ENCODE results near the gene PHLDB1. TPM values are rescaled to one million over a fixed set of nuclear protein-coding genes. Genes with fewer than 3 reads are reported as not detected.

The PHLDB1 gene
- total RNA-seq, 1 experiment from 2014 or later = 48.7 TPM

- DNase-seq (ENCODE audit: low read depth) = no peak
Measured at GRCh38 chr11:118621784-118622375, 14.5 kb downstream of the PHLDB1 start.

- peak; percentile 85 for DNase-seq (ENCODE audit: low read depth)
Measured at GRCh38 chr11:118622376-118623268, 15.2 kb downstream of the PHLDB1 start.

- peak; percentile 66 for DNase-seq (ENCODE audit: low read depth)
Measured at GRCh38 chr11:118623269-118623655, 15.8 kb downstream of the PHLDB1 start.

DNA sequence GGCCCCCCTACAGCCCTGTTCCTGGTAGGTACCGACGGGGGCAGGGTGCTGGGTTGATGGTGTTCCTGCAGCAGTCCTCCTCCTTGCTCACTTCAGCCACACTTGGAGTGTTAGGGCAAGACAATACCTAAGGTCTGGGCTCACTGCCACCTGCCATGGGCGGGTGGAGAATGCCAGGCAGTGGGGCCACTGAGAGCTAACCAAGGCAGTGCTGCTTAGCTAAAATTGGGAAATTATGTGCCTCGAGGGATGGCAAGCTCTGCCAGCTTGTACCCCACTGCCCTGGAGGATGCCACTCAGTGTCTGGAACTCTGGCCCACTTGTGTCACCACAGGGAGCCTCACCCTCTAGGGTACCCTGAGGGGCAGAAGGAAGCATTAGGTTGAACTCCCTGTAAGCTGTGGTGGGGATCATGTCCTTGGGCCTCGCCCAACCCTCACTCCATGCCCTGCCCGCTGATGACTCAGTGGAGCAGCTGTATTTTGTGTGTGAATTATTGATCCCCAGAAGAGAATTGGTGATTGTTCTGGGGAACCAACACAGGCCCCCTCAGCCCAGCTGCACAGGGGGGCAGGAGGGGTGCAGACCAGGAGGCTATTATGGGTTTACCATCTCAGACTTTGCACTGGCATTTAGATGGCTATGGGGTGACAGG lies 17.7 kb downstream of the PHLDB1 start:
- DNase-seq (ENCODE audit: low read depth) = no peak

GRCh38 chr11:118625976-118626375 lies 18.6 kb downstream of the PHLDB1 start:
- DNase-seq (ENCODE audit: low read depth) = no peak

GRCh38 chr11:118627566-118627965 lies 20.2 kb downstream of the PHLDB1 start:
- DNase-seq (ENCODE audit: low read depth) = no peak

DNA sequence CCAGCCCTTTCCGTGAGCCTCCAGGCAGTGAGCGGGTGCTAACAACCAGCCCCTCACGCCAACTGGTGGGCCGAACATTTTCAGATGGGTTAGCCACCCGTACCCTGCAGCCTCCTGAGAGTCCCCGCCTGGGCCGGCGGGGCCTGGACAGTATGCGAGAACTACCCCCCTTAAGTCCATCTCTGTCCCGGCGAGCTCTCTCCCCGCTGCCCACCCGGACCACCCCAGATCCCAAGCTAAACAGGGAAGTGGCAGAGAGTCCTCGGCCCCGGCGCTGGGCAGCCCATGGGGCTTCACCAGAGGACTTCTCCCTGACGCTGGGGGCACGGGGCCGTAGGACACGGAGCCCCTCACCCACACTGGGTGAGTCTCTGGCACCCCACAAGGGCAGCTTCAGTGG lies 20.6 kb downstream of the PHLDB1 start:
- DNase-seq (ENCODE audit: low read depth) = no peak

DNA sequence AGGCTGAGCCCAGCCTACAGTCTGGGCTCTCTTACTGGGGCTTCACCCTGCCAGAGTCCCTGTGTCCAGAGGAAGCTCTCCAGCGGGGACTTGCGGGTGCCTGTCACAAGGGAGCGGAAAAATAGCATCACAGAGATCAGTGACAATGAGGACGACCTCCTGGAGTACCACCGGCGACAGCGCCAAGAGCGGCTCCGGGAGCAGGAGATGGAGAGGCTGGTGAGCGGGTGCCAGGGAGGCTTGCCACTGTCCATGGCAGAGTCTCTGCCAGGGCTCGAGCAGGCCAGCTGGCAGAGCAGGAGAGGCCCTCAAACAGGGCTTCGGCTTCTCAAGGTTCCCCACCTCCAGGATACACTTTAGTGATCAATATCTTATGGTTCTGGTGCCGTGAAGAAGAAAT lies 21.0 kb downstream of the PHLDB1 start:
- DNase-seq (ENCODE audit: low read depth) = no peak

DNA sequence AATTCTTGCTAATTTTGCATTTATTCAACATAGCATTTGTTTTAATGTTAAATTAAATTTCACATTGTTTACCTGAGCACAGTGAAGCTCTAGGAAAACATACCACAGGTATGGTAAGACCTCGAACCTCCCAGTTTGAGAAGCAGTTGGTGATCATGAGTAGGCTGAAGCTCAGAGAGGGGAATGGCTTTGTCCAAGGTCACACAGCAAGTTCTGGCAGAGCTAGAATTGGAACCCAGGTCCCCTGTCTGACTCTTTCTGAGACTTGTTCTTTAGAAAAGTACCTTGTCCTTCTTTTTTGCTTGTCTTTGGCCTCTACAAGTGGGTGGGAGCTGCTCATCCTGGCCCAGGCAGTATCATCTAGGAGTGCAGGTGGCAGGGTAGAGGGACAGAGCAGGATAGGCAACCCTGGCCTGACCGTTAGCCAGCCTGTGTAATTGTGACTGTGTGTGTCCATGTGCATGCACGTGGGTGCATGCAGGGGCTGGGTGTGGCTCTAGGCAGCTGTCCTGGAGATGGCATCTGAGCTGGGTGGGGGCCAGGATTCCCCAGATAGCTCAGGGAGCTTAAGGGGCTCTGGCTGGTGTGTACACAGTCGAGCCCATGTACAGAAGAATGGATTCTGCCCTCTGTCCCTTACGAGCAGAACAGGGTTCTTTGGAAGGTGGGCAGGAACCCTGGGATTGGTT lies 21.6 kb downstream of the PHLDB1 start:
- DNase-seq (ENCODE audit: low read depth) = no peak

DNA sequence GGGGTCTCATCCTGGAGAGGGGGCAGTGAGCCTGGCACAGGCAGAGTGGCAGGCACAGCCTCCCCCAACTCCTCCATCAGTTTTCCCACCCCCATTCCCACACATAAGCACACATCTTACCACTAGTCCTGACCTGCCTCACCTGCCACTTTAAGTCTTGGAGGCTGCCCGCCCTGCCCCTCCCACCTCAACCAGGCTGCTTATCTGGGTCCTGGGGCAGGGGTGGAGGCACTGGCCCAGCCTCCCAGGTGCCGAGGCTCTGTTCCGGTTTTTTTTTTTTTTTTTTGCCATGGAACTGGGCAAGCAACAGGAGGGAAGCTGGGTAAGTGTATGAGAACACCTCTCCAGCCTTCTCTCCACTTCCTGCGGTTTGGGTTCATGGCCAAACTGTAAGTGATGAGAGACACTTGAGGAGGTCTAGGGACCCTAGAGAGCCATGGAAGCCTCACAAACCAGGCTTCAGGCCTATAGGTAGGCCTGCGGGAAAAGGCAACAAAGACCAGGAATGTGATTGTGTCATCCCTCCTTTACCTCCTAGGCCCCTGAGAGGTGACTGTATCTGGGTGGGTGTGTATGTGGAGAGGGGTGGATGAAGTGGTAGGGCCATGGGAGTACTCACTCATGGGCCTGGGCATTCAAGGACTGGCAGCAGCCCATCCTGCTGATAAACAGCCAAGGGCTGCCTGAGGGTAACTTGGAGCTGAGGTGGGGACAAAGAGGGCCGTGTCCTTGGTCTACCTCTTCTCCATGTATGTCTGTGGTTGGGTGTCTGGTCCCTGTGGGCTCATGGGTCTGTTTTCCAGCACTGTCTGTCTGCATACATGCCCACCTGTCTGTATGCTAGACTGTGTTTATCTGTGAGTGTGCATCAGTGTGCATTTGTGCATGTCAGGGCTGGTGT lies 22.6 kb downstream of the PHLDB1 start:
- DNase-seq (ENCODE audit: low read depth) = no peak

- no peak for DNase-seq (ENCODE audit: low read depth)
Measured at GRCh38 chr11:118631142-118631909, 23.9 kb downstream of the PHLDB1 start.

DNA sequence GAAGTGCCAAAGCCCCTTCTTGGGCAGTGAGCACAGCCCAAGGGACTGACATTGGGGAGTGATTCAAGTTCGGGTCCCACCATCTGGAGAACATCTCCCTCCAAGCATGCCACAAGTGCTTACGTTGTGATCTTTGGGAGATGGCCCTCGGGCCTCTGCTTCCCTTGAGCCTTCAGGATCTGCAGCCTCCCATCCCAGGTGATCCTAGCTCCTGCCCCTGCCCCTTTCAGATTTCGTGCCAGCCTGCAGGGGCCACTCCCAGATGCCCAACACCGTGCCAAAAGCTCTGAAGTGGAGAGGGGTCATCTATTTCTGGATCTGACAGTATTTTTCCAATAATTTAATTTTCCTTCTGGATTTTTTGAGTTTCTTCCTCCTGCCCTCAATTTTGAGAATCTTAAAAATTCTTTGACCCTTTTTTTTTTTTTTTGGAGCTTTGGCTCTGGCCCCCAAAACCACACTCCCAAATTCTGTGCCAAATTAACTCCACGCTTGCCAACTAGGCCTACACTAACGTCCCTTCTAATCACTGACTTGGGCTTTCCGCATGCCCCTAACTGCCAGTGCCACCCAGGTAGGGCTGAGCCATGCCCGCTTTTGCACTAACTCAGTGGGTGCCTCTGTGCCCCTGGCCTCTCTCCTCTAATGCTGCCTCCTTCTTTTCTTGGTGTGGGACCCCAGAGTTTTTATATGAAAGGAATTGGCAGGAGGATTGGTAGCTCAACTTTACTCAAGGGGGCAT lies 25.3 kb downstream of the PHLDB1 start:
- no peak for DNase-seq (ENCODE audit: low read depth)

- DNase-seq (ENCODE audit: low read depth) = no peak
Measured at GRCh38 chr11:118633319-118633690, 25.9 kb downstream of the PHLDB1 start.

GRCh38 chr11:118633979-118634378 lies 26.6 kb downstream of the PHLDB1 start:
- no peak for DNase-seq (ENCODE audit: low read depth)

GRCh38 chr11:118634431-118635236 lies 27.2 kb downstream of the PHLDB1 start:
- DNase-seq (ENCODE audit: low read depth) = no peak

GRCh38 chr11:118635237-118635591 lies 27.8 kb downstream of the PHLDB1 start:
- no peak for DNase-seq (ENCODE audit: low read depth)

DNA sequence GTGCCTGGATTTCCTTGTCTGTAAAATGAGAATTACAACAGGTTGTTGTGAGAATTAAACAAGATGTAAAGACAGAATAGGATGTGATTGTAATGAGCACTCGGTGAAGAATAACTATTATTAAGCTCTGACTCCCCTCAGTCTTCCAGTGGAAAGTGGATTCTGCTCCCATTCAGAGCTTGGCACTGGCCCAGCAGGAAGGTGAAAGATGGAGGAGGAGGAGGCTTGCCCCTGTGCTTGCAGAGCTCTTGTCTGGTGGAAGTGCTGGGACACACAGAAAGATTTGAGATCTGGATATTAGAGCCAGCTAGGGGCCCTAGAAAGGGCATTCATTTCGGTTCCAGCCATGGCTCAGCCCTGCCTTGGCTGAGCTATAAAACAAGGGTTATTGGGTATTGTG lies 28.2 kb downstream of the PHLDB1 start:
- DNase-seq (ENCODE audit: low read depth) = no peak

GRCh38 chr11:118636569-118637290 lies 29.3 kb downstream of the PHLDB1 start:
- no peak for DNase-seq (ENCODE audit: low read depth)

Data from HT1080 (cell line).